Subcutaneous abdominal adipose tissue (tissue), 5 donors: ENCODE measurements around the gene FGFBP1.
A peak's percentile ranks its signal among the peaks of the same experiment; 100 is the strongest.

ENCODE experiments used
- H3K27ac ChIP-seq: one replicate; pipeline ENCODE4 v1.7.0; 2013; ENCODE audit warnings: low read depth, mild to moderate bottlenecking, inconsistent platforms, low read length, moderate library complexity
- H3K27me3 ChIP-seq, 5 donors: one replicate each; pipeline ENCODE4 v1.7.0; 2013; ENCODE audit warnings: low read length in 5 of 5, inconsistent platforms in 1 of 5; ENCODE audit not compliant: control insufficient read depth in 5 of 5, insufficient read depth in 4 of 5
- H3K36me3 ChIP-seq, 5 donors: one replicate each; pipeline ENCODE4 v1.7.0; 2013; ENCODE audit warnings: low read length in 5 of 5; ENCODE audit not compliant: control insufficient read depth in 5 of 5, insufficient read depth in 5 of 5
- H3K4me1 ChIP-seq, 5 donors: one replicate each; pipeline ENCODE4 v1.7.0; 2013; ENCODE audit warnings: low read length in 5 of 5, mild to moderate bottlenecking in 3 of 5, moderate library complexity in 1 of 5; ENCODE audit not compliant: control insufficient read depth in 5 of 5, insufficient read depth in 5 of 5
- H3K4me3 ChIP-seq, 5 donors: one replicate each; pipeline ENCODE4 v1.7.0; 2013; ENCODE audit warnings: low read length in 5 of 5, low read depth in 1 of 5
- H3K9ac ChIP-seq, 5 donors: one replicate each; pipeline ENCODE4 v1.7.0; 2013; ENCODE audit warnings: low read length in 5 of 5, mild to moderate bottlenecking in 4 of 5, moderate library complexity in 3 of 5
- H3K9me3 ChIP-seq, 5 donors: one replicate each; pipeline ENCODE4 v1.7.0; 2013; ENCODE audit warnings: low read length in 5 of 5; ENCODE audit not compliant: control insufficient read depth in 5 of 5
- donor health status: healthy.
- donor health status: healthy.
- donor health status: healthy.
- donor health status: healthy.
- donor health status: healthy.

FGFBP1 gene

DNA sequence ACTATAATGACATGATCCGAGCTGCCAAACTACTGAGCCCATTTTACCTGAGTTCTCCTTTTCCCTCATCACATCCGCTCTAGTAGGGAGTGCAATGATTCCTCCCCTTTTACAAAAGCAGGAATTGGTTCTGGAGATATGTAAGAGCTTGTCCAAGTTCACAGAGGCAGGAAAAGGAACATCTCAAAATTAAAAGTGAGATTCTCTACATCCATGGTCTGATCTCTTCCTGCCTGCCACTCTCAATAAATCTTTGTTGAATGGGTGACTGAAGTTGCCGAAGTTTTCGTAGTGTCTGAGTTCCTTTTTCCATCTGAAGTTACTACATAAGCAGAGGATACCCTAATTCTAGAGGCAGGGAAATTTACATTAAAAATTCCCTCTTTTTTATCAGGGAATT, at the start of gene FGFBP1:
Gene FGFBP1, minus strand, starts transcription at position 101 of the 400 bp plus-strand sequence. CDS start 2,108 bp downstream, outside the sequence.
- no peak within 1 kb of the TSS for H3K9ac ChIP-seq
- H3K36me3 ChIP-seq = no peaks in the 10 kb centered on the region
- no peaks in the 10 kb centered on the region for H3K9me3 ChIP-seq
- peaks cover 0 to 3% (median 0%) of the 10 kb centered on the region in 5 donors for H3K4me1 ChIP-seq
- H3K27ac ChIP-seq = no peak within 1 kb of the TSS
- no peaks in the 10 kb centered on the region for H3K27me3 ChIP-seq
- H3K4me3 ChIP-seq = no peak within 1 kb of the TSS

DNA sequence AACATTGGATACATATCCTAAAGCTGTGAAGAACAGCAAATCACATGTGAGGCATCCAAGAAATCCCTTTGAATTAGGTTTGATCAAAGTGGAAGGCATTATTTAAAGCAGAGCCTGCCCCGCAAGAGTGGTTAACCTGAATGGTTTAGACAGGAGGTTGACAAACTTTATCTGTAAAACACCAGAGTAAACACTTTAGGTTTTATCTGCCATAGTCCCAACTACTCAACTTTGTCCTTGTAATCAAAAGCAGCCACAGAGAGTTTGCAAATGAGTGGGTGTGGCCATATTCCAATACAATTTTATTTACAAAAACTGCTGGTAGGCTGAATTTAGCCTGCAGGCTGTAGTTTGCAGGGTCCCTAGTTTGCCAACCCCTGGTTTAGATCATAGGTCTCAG, 49.7 kb upstream of the FGFBP1 start:
- no peaks in the 10 kb centered on the region for H3K27me3 ChIP-seq
- H3K36me3 ChIP-seq = no peaks in the 10 kb centered on the region
- no peak overlapping the region for H3K4me3 ChIP-seq
- no peak overlapping the region for H3K27ac ChIP-seq
- H3K4me1 ChIP-seq = peaks cover 0 to 12% (median 7%) of the 10 kb centered on the region in 5 donors
- no peak overlapping the region for H3K9ac ChIP-seq
- no peaks in the 10 kb centered on the region for H3K9me3 ChIP-seq

DNA sequence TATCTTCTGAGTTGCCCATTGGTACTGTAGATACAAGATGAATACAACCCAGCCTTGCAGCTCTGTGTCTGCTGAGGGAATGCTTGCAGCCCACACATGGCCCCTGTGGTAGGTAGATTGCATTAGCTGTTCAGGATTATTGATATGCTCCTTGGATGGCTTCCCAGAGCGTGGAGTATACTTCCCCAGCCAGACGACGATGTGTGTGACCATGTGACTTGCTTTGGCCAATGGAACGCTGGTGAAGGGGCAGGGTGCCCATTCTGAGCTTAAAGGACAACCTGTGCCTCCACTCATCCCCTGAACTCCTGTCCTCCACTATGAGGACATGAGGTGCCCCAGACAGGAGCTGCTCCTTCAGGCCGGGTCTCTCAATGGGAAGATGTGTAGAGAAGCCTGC, 48.4 kb upstream of the FGFBP1 start:
- Histone ChIP-seq H3K9me3 (no peaks in the 10 kb centered on the region), H3K27me3 (no peaks in the 10 kb centered on the region), H3K4me3 (no peak overlapping the region), H3K9ac (no peak overlapping the region), H3K4me1 (peaks cover 0 to 12% (median 7%) of the 10 kb centered on the region in 5 donors), H3K36me3 (no peaks in the 10 kb centered on the region), H3K27ac (no peak overlapping the region)

DNA sequence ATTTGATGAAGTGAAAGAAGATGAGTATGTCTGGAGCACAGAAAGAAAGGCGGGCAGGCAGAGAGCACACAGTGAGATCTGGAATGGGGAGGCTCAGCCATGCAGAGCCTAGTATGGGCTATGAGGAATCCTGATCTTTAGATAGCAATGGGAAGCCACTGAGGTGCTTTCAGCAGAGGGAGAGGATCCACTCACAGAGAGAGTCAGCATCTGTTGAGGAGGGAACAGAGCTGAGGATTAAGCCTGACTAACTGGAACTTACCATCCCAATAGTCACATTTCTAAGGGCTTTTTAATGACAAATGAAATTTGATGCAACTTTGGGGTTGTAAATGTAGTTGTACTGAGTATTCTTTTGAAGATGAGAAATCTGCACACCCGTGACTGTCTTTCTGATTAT, 45.1 kb upstream of the FGFBP1 start:
- Histone ChIP-seq H3K27me3 (no peaks in the 10 kb centered on the region), H3K9me3 (no peaks in the 10 kb centered on the region), H3K4me1 (peaks cover 0 to 3% (median 0%) of the 10 kb centered on the region in 5 donors), H3K36me3 (no peaks in the 10 kb centered on the region), H3K27ac (no peak overlapping the region), H3K9ac (no peak overlapping the region), H3K4me3 (no peak overlapping the region)

DNA sequence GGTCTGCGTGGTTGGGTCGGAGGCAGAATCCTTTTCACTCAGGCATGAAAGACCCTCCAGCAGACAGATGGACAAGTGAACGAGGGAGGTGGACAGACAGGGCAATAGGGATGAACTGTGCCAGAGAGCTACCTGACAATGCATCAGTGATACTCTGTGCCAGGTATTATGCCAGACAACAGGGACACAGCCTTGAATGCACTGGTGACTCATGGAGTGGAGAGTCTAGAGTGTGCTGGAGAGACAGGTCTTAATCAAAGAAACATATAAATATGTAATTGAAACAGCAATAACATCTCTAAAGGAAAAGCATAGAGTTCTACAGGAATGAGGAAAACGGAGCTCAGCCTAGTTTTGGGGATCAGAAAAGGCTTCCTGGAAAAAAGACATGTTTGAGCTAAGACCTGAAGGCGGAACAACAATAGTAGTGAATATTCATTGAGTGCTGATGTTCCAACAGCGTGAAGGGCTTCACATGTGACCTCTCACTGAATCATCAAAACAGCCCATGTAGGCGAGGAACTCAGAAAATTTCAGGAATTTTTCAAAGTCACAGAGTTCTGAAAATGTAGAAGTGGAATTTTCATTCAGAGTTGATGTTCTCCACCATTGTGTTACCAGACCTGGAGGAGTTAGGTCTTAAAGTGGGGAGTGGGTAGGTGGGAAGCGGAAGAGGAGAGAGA, 44.4 kb upstream of the FGFBP1 start:
- H3K9me3 ChIP-seq = no peaks in the 10 kb centered on the region
- H3K4me1 ChIP-seq = no peaks in the 10 kb centered on the region
- no peaks in the 10 kb centered on the region for H3K36me3 ChIP-seq
- H3K4me3 ChIP-seq = no peak overlapping the region
- H3K27me3 ChIP-seq = no peaks in the 10 kb centered on the region
- no peak overlapping the region for H3K27ac ChIP-seq
- H3K9ac ChIP-seq = no peak overlapping the region

DNA sequence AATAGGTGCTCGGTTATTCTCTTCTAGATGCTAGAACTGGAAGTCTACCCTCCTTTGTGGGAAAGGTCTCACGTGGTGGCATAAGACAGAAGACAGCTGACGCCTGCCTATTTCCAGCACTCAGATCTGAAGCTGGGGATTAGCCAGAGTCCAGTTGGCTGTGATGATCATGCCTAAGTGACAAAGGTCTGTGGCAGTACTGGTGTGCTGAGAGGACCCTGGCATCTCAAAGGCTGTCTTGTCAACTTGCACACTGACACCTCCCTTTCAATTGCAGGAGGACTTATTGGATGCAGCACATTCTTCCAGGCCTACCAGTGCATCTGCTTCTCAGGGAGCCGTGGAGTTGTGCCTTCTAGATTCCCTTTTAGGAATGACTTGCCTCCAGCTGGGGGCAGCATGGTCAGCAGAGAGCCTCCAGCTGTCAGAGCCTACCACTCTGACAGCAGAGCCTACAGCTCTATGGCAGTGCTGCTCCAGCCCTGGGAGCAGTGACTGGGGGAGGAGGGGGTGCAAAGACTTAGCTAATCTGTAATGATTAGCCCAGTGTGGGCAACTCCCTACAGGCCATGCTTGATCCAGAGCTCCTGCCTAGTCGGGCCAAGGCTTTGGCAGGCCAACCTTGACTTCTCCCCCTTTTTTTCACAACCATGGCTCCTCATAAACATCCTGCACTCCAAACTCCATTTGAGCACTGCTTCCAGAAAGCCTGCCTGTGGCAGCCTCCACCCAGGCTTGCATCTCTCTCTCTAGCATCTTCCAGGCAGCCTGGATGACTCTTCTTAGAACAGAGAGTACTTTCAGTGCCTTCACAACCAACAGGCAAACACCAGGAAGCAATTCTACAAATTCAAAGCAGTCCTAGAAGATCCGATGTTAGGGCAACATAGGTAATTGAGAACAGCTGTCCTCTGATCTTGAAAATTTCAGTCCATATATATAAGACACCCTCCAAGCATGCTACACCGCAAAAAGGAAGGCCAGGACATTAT, 38.2 kb upstream of the FGFBP1 start:
- no peaks in the 10 kb centered on the region for H3K9me3 ChIP-seq
- no peaks in the 10 kb centered on the region for H3K36me3 ChIP-seq
- H3K9ac ChIP-seq = no peak overlapping the region
- no peak overlapping the region for H3K27ac ChIP-seq
- H3K4me1 ChIP-seq = peaks cover 0 to 13% (median 8%) of the 10 kb centered on the region in 5 donors
- H3K27me3 ChIP-seq = no peaks in the 10 kb centered on the region
- H3K4me3 ChIP-seq = peak overlapping the region in 1 of 5 donors; percentile 4

DNA sequence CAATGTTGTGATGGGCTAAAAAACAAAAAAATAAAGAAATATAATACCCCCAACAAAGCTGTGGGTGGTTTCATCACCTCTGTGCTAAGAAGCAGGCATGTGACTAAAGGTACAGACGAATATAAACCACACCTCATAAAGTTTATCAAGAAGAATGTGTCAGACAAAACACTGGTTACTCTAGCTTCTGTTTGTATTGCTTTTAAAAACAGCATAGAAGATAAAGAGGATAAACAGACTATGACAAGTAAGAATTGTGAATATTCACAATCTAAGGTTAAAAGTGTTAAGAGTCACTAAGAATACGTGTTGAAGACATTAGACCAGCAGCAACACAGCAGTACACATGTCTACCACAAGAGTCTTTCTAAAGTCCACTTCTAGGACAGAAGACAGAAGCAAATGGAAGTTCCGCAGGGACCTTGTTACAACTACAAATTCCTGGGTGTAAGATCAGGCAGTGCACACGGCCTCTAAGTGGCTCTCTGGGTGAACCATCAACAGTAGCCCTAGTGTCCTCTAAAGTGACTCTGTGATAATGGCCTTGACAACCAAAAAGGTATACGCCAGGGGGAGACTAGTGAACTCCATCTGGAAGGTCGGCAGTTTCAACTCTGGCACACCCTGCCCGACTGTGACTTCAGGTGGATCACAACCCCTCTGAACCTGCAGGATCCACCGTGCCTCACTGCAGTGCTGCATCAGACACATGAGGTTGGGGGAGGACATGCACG, 32.7 kb upstream of the FGFBP1 start:
- Histone ChIP-seq H3K9ac (no peak overlapping the region), H3K36me3 (no peaks in the 10 kb centered on the region), H3K27me3 (no peaks in the 10 kb centered on the region), H3K9me3 (peaks cover 0 to 2% (median 0%) of the 10 kb centered on the region in 5 donors), H3K4me1 (peaks cover 0 to 1% (median 0%) of the 10 kb centered on the region in 5 donors), H3K27ac (no peak overlapping the region), H3K4me3 (no peak overlapping the region)

DNA sequence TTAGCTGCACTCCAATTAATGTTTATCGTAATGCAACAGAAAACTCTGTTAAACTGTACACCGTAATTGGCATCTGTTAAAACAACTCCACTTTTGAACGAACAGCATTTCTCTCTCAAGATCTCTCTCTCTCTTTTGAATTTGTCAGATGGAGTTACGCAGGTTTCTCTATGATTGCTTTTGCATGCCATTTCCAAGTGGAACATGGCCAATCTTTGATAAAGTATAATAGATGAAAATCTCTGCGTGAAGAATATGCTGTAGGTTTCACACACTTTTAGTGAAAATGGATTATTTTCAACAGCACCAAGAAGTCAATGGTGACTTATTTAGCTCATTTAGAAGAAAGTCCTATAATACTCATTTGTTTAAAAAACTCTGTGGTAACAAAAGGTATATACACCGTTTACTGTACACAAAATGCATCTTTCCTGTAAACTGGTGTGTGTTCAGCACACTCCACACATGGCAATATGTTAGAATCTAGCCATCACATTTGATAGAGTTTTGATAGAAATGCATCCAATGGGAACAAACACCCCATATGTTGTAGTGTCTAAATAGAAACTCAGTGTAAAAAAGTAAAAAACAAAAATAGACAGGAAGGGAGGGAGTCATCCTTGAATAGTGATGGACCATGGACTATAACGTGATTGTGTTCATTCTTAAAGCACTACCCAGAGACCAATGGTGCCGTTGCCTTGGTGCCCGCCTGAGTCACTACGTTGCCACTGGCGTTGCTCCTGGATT, 30.2 kb upstream of the FGFBP1 start:
- Histone ChIP-seq H3K27me3 (no peaks in the 10 kb centered on the region), H3K4me1 (peaks cover 0 to under 1% (median 0%) of the 10 kb centered on the region in 5 donors), H3K9me3 (peaks cover 0 to 5% (median 3%) of the 10 kb centered on the region in 5 donors), H3K4me3 (no peak overlapping the region), H3K9ac (no peak overlapping the region), H3K36me3 (no peaks in the 10 kb centered on the region), H3K27ac (no peak overlapping the region)

DNA sequence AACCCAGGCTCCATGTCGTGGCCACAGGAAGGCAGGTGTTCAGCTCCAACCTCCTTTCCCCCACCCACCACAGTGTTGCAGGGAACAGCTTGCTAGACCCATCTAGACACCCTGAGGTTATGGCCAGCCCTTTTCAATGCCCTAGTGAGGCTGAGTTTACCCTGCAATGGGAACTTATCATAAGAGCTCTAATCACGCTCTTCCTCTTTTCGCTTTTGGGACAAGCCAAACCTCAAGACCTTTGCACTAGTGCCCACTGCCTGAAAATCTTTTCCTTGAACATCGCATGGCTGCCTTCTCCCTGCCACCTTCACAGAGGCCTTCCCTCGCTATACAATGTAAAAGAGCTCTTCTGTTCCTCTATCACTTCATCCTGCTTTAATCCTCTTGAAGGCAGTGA, 26.8 kb upstream of the FGFBP1 start:
- no peak overlapping the region for H3K9ac ChIP-seq
- peaks cover 0 to 33% (median 17%) of the 10 kb centered on the region in 5 donors for H3K4me1 ChIP-seq
- no peaks in the 10 kb centered on the region for H3K36me3 ChIP-seq
- H3K9me3 ChIP-seq = peaks cover 0 to 5% (median 3%) of the 10 kb centered on the region in 5 donors
- no peak overlapping the region for H3K27ac ChIP-seq
- no peak overlapping the region for H3K4me3 ChIP-seq
- H3K27me3 ChIP-seq = no peaks in the 10 kb centered on the region
